HS-27A (cell line): Measurements from ENCODE around the gene RABAC1.
"Not testable (repeated sequence)": the region's sequence is repeated elsewhere in the genome, so short reads cannot be mapped to it uniquely, and the experiment has no call there.

Experiments used
- DNase-seq: peaks from one replicate; pipeline ENCODE4 v3.0.0-alpha.2; 2012; ENCODE audit warnings: low read depth, missing footprints

Gene RABAC1

GRCh38 chr19:41945135-41945766, 13.9 kb downstream of the RABAC1 start:
- no peak for DNase-seq

GRCh38 chr19:41944336-41944735, 14.8 kb downstream of the RABAC1 start:
- no peak for DNase-seq

- no peak for DNase-seq
These were observed 17.5 kb downstream of the RABAC1 start for GRCh38 chr19:41941410-41942202.

- no peak for DNase-seq
These were observed 18.3 kb downstream of the RABAC1 start for GRCh38 chr19:41940731-41941409.

- no peak for DNase-seq
These were observed 19.0 kb downstream of the RABAC1 start for GRCh38 chr19:41939861-41940730.

GRCh38 chr19:41939209-41939608, 19.9 kb downstream of the RABAC1 start:
- DNase-seq = not testable (repeated sequence)

- no peak for DNase-seq
These were observed 21.3 kb downstream of the RABAC1 start for GRCh38 chr19:41937525-41938468.

GRCh38 chr19:41936961-41937360, 22.2 kb downstream of the RABAC1 start:
- no peak for DNase-seq

GRCh38 chr19:41936416-41936850, 22.7 kb downstream of the RABAC1 start:
- DNase-seq = no peak

- no peak for DNase-seq
These were observed 23.2 kb downstream of the RABAC1 start for GRCh38 chr19:41935760-41936415.

GRCh38 chr19:41934849-41935374, 24.2 kb downstream of the RABAC1 start:
- no peak for DNase-seq

GRCh38 chr19:41933693-41934426, 25.3 kb downstream of the RABAC1 start:
- DNase-seq = no peak

- no peak for DNase-seq
These were observed 26.3 kb downstream of the RABAC1 start for GRCh38 chr19:41932720-41933332.

- DNase-seq = no peak
These were observed 26.8 kb downstream of the RABAC1 start for GRCh38 chr19:41932259-41932719.

GRCh38 chr19:41930926-41931592, 28.1 kb downstream of the RABAC1 start:
- no peak for DNase-seq

- DNase-seq = no peak
These were observed 28.8 kb downstream of the RABAC1 start for GRCh38 chr19:41930322-41930722.

GRCh38 chr19:41929536-41930071, 29.5 kb downstream of the RABAC1 start:
- DNase-seq = no peak
